GM19455 (cell line): Measurements from ENCODE around the gene NALF2.

Experiments
- ATAC-seq: cut with Tn5 transposase; IDR thresholded peaks from one replicate; pipeline ENCODE4 v1.9.1; 2021; ENCODE audit not compliant: unreplicated experiment

The NALF2 gene

GRCh38 chrX:69524781-69525363 lies 20.7 kb downstream of the NALF2 start:
- no peak for ATAC-seq

DNA sequence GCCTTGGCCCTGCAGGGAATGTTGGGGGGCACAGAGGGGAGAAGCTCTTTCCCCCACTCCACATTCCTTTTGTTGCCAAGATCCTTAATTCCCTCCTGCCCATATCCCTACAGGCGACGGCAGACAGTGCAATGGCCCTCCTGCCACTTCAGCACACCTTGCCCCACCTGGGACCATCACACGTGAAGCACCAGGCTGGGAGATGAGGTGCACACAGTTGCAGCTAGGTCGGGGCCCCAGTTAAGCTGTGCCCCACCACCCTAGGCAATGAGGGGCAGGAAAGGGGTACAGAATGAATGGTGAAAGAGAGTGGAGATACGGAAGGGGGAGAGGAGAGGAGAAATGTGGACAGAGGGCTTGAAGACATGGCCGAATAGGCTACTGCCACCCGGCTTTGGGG lies 26.2 kb downstream of the NALF2 start:
- ATAC-seq: no peak

- ATAC-seq: no peak
These were observed 27.1 kb downstream of the NALF2 start for GRCh38 chrX:69531031-69531755.

DNA sequence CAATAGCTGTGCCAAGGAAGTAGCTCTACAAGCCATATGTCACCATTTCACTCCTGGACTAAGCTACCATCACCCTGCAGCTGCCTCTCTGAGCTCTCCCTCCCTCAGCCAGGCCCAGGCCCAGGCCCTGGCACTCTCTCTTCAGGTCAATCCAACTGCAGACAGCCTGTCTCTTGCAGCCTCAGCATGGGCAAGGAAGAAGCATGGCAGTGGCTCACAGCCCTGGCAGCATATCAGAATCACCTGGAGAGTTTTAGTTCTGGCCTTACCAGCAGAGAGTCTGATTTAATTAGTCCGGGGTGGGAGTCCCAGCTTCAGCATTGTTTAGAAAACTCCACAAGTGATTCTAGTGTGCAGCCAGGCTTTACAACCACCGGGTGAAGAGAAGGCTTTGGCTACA lies 31.5 kb downstream of the NALF2 start:
- ATAC-seq: no peak

- ATAC-seq: peak; percentile 71
These were observed 34.3 kb downstream of the NALF2 start for GRCh38 chrX:69538321-69538876.

DNA sequence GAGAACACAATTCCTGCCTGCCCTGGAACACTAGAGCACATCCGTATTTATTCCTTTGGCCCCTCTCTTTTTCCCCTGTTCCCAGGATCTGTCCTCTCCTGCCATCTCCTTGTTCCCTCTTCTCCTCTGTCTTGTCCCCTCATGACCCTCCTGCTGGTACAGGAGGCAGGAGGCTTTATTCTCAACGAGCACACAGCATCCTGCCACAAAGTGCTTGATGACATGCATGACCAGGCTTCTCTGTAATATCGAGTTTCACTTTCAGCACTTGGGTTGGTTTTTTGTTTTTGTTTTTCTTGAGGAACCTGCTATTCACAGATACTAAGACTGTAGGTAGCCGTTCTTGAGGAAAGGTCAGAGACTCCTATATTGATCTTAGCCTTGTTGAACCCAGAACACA lies 35.3 kb downstream of the NALF2 start:
- no peak for ATAC-seq

DNA sequence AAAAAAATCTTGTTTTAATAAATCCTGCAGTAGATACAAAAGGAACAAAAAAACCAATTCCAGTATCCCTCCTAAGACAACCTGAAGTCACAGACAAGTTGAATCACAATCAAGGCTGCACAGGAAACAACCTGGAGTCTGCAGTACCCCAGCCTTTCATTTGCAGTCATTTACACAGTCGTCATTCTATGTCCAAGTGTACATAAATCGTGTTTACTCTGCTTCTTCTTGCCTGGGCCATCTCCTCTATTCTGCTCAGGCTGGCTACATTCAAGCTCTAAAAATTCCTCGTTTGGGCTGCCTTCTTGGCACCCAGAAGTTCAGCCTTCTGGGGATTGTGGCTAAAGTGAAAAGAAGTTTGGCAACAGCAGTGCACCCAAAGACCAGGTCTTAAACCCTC lies 37.8 kb downstream of the NALF2 start:
- ATAC-seq: no peak

DNA sequence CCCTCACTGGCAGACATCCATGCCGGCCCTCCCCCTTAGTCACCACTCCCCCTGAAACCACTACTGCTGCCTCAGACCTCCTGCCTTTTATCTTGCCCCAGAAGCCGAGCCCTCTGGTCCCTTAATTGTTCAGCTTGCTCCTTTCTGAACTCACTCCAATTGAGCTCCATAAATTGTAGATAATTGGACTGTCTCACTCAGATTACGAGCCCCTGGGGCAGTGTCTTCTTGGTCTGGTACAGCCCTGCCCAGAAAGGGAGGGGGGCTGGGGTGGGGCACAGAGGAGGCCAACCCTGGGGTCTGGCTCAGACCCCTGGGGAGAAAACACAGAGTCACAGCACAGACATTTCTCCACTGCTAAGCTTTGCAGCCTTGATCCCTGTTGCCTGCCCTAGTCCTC lies 39.4 kb downstream of the NALF2 start:
- no peak for ATAC-seq

DNA sequence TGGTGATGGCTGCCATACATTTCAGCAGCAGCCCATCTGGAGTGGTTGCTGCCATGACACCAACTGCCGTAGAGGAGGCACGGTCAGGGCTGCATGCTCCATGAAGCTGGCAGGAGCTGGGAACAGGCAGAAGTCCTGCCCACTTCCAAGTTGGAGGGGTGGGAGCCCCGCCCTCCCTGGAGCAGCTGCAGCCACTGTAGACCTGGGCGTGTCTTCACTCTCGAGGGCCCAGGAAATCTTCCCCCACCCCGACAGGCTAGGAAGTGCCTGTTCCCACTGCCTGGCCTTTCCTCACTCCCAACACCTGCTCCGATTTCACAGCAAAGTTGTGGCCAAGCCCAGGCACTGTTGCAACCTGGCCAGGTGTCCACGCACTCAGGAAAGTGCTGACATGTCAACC lies 42.3 kb downstream of the NALF2 start:
- ATAC-seq: no peak

GRCh38 chrX:69546978-69547377 lies 42.9 kb downstream of the NALF2 start:
- no peak for ATAC-seq

DNA sequence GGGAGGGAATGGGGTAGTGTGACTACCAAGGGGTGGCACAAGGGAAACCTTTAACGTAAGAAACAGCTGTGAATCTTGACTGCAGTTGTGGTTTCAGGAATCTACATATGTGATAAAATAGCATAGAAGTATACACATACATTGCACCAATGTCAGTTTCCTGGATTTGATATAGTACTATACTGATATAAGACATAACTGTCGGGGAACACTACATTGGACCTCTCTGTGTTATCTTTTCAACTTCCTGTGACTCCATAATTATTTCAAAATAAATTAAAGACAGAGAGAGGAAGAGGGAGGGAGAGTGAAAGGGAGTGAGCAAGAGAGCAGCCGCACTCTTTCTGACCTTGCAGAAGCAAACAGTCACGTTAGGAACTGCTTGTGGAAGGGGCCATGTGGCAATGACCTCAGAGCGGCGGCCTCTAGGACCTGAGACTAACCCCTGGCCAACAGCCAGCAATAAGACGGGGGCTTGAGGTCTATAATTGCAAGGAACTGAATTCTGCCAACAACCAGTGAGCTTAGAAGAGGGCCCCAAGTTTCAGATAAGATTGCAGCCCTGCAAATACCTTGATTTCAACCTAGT lies 47.4 kb downstream of the NALF2 start:
- no peak for ATAC-seq

- no peak for ATAC-seq
These were observed 48.4 kb downstream of the NALF2 start for GRCh38 chrX:69552512-69552911.
